NK-92 treated with Interleukin-12 subunit alpha and Interleukin-12 subunit beta, amount 100 ng/mL, for 24 hours (cell line): ENCODE measurements around the gene KRTAP10-5.
"Not testable (repeated sequence)": the region's sequence is repeated elsewhere in the genome, so short reads cannot be mapped to it uniquely, and the experiment has no call there.

ENCODE experiments used
- DNase-seq: peaks from one replicate; lab custom pipeline; 2025; lab: John Stamatoyannopoulos, UW

Gene KRTAP10-5

GRCh38 chr21:44571844-44572782, 8.3 kb downstream of the KRTAP10-5 start:
- no peak for DNase-seq

DNA sequence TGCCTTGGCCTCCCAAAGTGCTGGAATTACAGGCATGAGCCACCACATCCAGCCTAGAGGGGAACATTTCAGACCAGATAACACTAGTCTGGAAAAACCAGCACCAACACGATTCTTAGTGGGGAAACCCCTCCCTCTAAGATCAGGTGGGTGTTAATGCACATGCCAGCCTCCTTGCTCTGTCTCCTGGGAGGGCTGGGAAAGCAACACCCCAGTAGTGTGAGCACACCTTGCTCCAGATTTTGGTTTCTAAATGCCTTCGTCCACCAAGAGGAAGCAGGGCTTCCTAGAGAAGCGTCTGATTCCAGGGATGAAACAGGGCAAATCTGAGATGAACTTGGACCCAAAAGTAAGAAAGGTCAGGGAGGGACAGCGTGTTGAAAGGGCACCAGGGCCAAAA, 9.1 kb downstream of the KRTAP10-5 start:
- no peak for DNase-seq

- DNase-seq, result no peak
These were observed 10.4 kb downstream of the KRTAP10-5 start for GRCh38 chr21:44569861-44570517.

- no peak for DNase-seq
These were observed 11.5 kb downstream of the KRTAP10-5 start for GRCh38 chr21:44568667-44569556.

- DNase-seq, result no peak
These were observed 12.1 kb downstream of the KRTAP10-5 start for GRCh38 chr21:44568261-44568660.

- DNase-seq, result no peak
These were observed 12.8 kb downstream of the KRTAP10-5 start for GRCh38 chr21:44567481-44568171.

DNA sequence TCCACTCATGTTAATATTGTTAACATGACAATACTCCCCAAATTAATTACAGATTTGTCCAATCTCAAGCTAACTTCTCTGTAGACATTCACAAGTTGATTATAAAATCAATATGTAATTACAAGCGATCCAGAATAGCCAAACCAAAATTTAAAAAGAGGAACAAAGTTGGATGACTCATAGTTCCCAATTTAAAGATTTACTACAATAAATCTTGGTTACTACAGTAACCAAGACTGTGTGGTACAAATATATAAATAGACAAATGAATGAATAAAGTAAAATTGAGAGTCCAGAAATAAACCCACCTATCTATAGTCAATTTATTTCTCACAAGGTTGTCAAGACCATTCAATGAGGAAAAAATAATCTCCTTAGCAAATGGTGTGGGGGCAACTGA, 14.0 kb downstream of the KRTAP10-5 start:
- no peak for DNase-seq

- DNase-seq, result no peak
These were observed 15.4 kb downstream of the KRTAP10-5 start for GRCh38 chr21:44564886-44565598.

DNA sequence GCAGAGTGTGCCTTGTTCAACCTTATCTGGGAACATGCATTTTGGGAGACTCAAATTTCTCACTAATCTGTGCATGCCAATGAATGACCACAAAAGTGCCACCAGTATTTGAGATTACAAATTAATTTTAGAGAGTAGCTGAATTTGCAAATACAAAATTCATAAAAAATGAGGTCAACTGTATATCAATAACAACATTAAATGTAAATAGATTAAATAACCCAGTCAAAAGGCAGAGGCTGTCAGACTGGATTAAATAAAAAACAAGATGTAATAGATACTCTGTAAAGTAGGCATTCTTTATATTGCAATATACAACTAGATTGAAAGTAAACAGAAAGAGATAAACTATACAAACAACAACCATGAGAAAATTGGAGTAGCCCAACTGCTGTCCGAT, 16.3 kb downstream of the KRTAP10-5 start:
- no peak for DNase-seq

DNA sequence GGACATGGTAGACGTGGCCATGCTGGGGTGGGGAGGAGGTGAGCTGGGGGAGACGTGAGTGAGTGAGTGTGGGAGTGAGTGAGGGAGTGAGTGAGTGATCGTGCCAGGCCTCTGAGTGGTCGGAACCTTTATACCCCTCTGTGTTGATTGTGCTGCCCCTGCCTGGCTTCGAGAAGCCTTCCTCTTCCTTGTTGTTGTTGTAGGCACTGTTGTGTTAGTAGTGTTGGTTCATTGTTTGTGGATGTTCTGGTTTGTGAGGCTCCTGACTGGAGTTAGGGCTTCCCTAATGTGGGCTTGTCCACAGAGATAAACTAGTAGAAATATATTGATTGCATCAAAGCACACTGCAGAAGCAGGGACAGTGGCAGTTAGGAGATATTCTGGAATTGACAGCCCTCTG, 21.7 kb downstream of the KRTAP10-5 start, which contains the start of gene KRTAP10-3:
Gene KRTAP10-3 (minus strand): TSS at position 101 of the 400 bp plus-strand sequence. CDS start 80 bp downstream, at position 21.
- no peak for DNase-seq

- DNase-seq, result not testable (repeated sequence)
These were observed 22.1 kb downstream of the KRTAP10-5 start for GRCh38 chr21:44558329-44558675.

- no peak for DNase-seq
These were observed 22.7 kb downstream of the KRTAP10-5 start for GRCh38 chr21:44557491-44558328.

GRCh38 chr21:44556879-44557278, 23.5 kb downstream of the KRTAP10-5 start:
- DNase-seq, result no peak

- no peak for DNase-seq
These were observed 25.1 kb downstream of the KRTAP10-5 start for GRCh38 chr21:44555200-44555875.

- DNase-seq, result no peak
These were observed 27.7 kb downstream of the KRTAP10-5 start for GRCh38 chr21:44552681-44553080.

- no peak for DNase-seq
These were observed 28.3 kb downstream of the KRTAP10-5 start for GRCh38 chr21:44552136-44552535.

GRCh38 chr21:44551340-44551961, 29.0 kb downstream of the KRTAP10-5 start, which contains the start of gene KRTAP10-2:
Gene KRTAP10-2 (minus strand): TSS chr21:44551505. CDS start chr21:44551458, 47 bp downstream.
- DNase-seq, result no peak

DNA sequence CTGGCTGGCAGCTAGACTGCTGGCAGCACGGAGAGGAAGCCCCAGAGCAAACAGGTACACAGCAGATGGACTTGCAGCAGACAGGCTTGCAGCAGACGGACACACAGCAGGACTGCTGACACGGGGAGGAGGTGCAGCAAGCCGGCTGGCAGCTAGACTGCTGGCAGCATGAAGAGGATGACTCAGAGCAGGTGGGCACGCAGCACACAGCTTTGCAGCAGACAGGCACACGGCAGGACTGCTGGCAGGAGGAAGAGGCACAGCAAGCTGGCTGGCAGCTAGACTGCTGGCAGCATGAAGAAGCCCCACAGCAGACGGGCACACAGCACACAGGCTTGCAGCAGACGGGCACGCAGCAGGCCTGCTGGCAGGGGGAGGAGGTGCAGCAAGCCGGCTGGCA, 29.6 kb downstream of the KRTAP10-5 start:
- no peak for DNase-seq

GRCh38 chr21:44550285-44550684, 30.1 kb downstream of the KRTAP10-5 start:
- DNase-seq, result not testable (repeated sequence)
